K562 (cell line): ENCODE measurements around the gene OTOP3. TPM values are rescaled to one million over a fixed set of nuclear protein-coding genes. Genes with fewer than 3 reads are reported as not detected.

Source experiments
- ATAC-seq: fragments of 200-7000 bp; cut with Tn5 transposase; 3 replicates; pipeline ENCODE4 v1.9.1; 2020; ENCODE audit warnings: moderate library complexity
- BruUV-seq: library from RNA; stranded (reverse); fragments of 400-500 nt; replicated peaks from 2 replicates; lab custom pipeline; 2021; lab: Mats Ljungman, UMichigan
- CTCF ChIA-PET: fragments of 300-600 bp; formaldehyde crosslinking; extraction: SDS; loops from one replicate; lab custom pipeline; 2021; ENCODE audit warnings: low intra/inter-chr PET ratio; lab: Yijun Ruan, JAX
- POLR2A ChIA-PET: fragments of 300-600, 350-650 bp; sonication (Branson Sonifier 250); formaldehyde crosslinking; extraction: SDS; loops from one replicate; lab custom pipeline; 2021; ENCODE audit warnings: antibody characterized with exemption, inconsistent platforms; lab: Yijun Ruan, JAX
- DNase-seq, 4 experiments: peaks; one replicate each; pipeline versions ENCODE4 v3.0.0 to v3.0.0-alpha.2; 2011 to 2018; ENCODE audit warnings: low spot score in 3 of 4, mixed read lengths in 3 of 4; ENCODE audit errors: extremely low read depth in 1 of 4
- FAIRE-seq: peaks from 2 replicates; lab custom pipeline; 2011; peaks lifted over from hg19 to GRCh38; lab: Jason Lieb, UNC
- H2AFZ ChIP-seq: 2 replicates; pipeline ENCODE4 v1.6.0; 2011; ENCODE audit warnings: low read depth, low read length, control low read depth, inconsistent platforms
- H3K27ac ChIP-seq: fragments of 200-600 bp; 3 replicates; pipeline ENCODE4 v1.8.0; 2011; ENCODE audit warnings: low read depth, mild to moderate bottlenecking, control low read depth, inconsistent platforms, low read length, moderate library complexity, mixed read lengths; ENCODE audit errors: extremely low read depth
- H3K27me3 ChIP-seq, 2 experiments: fragments of 300-600 bp in 1 of 2; 2 replicates in 1 of 2; 3 replicates in 1 of 2; pipeline versions ENCODE4 v1.6.0 to v1.8.0; 2011; ENCODE audit warnings: inconsistent platforms in 2 of 2, low read length in 2 of 2, mild to moderate bottlenecking in 1 of 2, mixed read lengths in 1 of 2, moderate library complexity in 1 of 2; ENCODE audit not compliant: control insufficient read depth in 2 of 2, insufficient read depth in 2 of 2
- H3K36me3 ChIP-seq: fragments of 300-600 bp; 3 replicates; pipeline ENCODE4 v1.8.0; 2011; ENCODE audit warnings: mild to moderate bottlenecking, low read length, inconsistent platforms; ENCODE audit not compliant: control insufficient read depth, insufficient read depth
- H3K4me1 ChIP-seq, 2 experiments: fragments of 200-600 bp in 1 of 2; replicated peaks in 1 of 2; 2 replicates in 1 of 2; 3 replicates in 1 of 2; pipeline versions ENCODE4 v1.5.1 to v1.8.0; 2011; ENCODE audit warnings: inconsistent platforms in 2 of 2, low read length in 2 of 2, mild to moderate bottlenecking in 1 of 2, mixed read lengths in 1 of 2, moderate library complexity in 1 of 2; ENCODE audit not compliant: control insufficient read depth in 2 of 2, insufficient read depth in 2 of 2
- H3K4me2 ChIP-seq: 2 replicates; pipeline ENCODE4 v1.6.1; 2011; ENCODE audit warnings: low read length, control low read depth, inconsistent platforms, mixed read lengths; ENCODE audit not compliant: insufficient read depth
- H3K4me3 ChIP-seq: fragments of 200-600 bp; sonication (generic), shearing (Covaris generic); 2 replicates; pipeline ENCODE4 v1.5.1; 2016; ENCODE audit warnings: control low read depth, inconsistent platforms
- H3K79me2 ChIP-seq: fragments of 200-600 bp; 3 replicates; pipeline ENCODE4 v1.8.0; 2011; ENCODE audit warnings: low read length, inconsistent platforms; ENCODE audit not compliant: control insufficient read depth, insufficient read depth
- H3K9ac ChIP-seq, 2 experiments: 2 replicates each; pipeline versions ENCODE4 v1.6.0 to v1.6.1; 2011; ENCODE audit warnings: low read depth in 2 of 2, low read length in 2 of 2, control low read depth in 1 of 2, inconsistent platforms in 1 of 2, mild to moderate bottlenecking in 1 of 2, mixed read lengths in 1 of 2; ENCODE audit not compliant: insufficient read depth in 1 of 2
- H3K9me1 ChIP-seq: one replicate; pipeline ENCODE4 v1.6.0; 2011; ENCODE audit warnings: inconsistent platforms, mild to moderate bottlenecking, low read length, moderate library complexity; ENCODE audit not compliant: control insufficient read depth, insufficient read depth
- H3K9me3 ChIP-seq: replicated peaks from 2 replicates; pipeline ENCODE4 v1.5.1; 2011; ENCODE audit warnings: low read depth, low read length, inconsistent platforms; ENCODE audit not compliant: control insufficient read depth, insufficient read depth
- H4K20me1 ChIP-seq: replicated peaks from 2 replicates; pipeline ENCODE4 v1.6.1; 2011; ENCODE audit warnings: low read length, inconsistent platforms, mixed read lengths; ENCODE audit not compliant: control insufficient read depth, insufficient read depth
- BCOR ChIP-seq: fragments of 450-650 bp; IDR thresholded peaks from 2 replicates; pipeline ENCODE4 v1.6.1; 2016
- KDM1A ChIP-seq, 2 experiments: fragments of 450-650 bp; IDR thresholded peaks; 2 replicates each; pipeline ENCODE4 v1.6.1; 2016; ENCODE audit warnings: mild to moderate bottlenecking in 2 of 2
- MTA1 ChIP-seq: fragments of 450-650 bp; IDR thresholded peaks from 2 replicates; pipeline ENCODE4 v1.6.1; 2017; ENCODE audit warnings: borderline replicate concordance
- PTRF ChIP-seq: fragments of 450-650 bp; IDR thresholded peaks from 2 replicates; pipeline ENCODE4 v1.6.1; 2016; ENCODE audit warnings: mild to moderate bottlenecking, missing genetic modification characterization, missing compliant biosample characterization
- RBM25 ChIP-seq: fragments of 200-400 bp; formaldehyde crosslinking; IDR thresholded peaks from 2 replicates; pipeline ENCODE4 v1.6.1; 2018; ENCODE audit warnings: low read length, low read depth, moderate library complexity; ENCODE audit not compliant: severe bottlenecking
- SIN3B ChIP-seq: fragments of 450-650 bp; IDR thresholded peaks from 2 replicates; pipeline ENCODE4 v1.6.1; 2017; ENCODE audit warnings: low read depth, mild to moderate bottlenecking, moderate library complexity
- SRSF7 ChIP-seq: fragments of 200-400 bp; formaldehyde crosslinking; optimal IDR thresholded peaks from 2 replicates; pipeline ENCODE3; 2017; ENCODE audit warnings: mild to moderate bottlenecking, low read depth, low read length
- SRSF9 ChIP-seq: fragments of 200-400 bp; formaldehyde crosslinking; IDR thresholded peaks from 2 replicates; pipeline ENCODE4 v1.6.1; 2017; ENCODE audit warnings: low read depth, low read length, borderline replicate concordance
- THRA ChIP-seq: fragments of 450-650 bp; IDR thresholded peaks from 2 replicates; pipeline ENCODE4 v1.6.1; 2017; ENCODE audit warnings: mild to moderate bottlenecking, moderate library complexity
- ZKSCAN1 ChIP-seq: fragments of 150-350 bp; IDR thresholded peaks from 2 replicates; pipeline ENCODE4 v1.6.1; 2016; ENCODE audit warnings: low read depth, low read length
- ZNF282 ChIP-seq: sonication (generic); formaldehyde crosslinking; IDR thresholded peaks from 2 replicates; pipeline ENCODE4 v1.8.1; 2023; ENCODE audit warnings: missing genetic modification reagents
- ZNF717 ChIP-seq: fragments of 250-450 bp; sonication (Bioruptor Pico); IDR thresholded peaks from 2 replicates; pipeline ENCODE4 v1.5.0; 2021
- WGBS: fragments of 100-300 bp; shearing (Covaris generic); methylation state at CpG from one replicate; pipeline ENCODE4 v1.1.6; 2016; ENCODE audit warnings: low coverage, mixed read lengths; ENCODE audit not compliant: insufficient coverage; ENCODE audit errors: missing lambda C conversion rate; 5-methylcytosine and 5-hydroxymethylcytosine counted together
- in situ Hi-C: fragments of 300-500 bp; cut with MboI; formaldehyde crosslinking; loops from 4 replicates; pipeline ENCODE4 v1.15.0; 2018; ENCODE audit warnings: inconsistent platforms, mixed read lengths
- intact Hi-C: fragments of 100-400 bp; cut with micrococcal nuclease; formaldehyde crosslinking; loops from 2 replicates; pipeline ENCODE4 v1.14.2; 2022
- polyA plus RNA-seq, 8 experiments: library from polyadenylated mRNA; depleted of rRNA in 4 of 8; stranded (reverse) in 5 of 8; unstranded in 3 of 8; fragments of >200 nt; fragmentation: Nextera tagmentation in 2 of 8; fragmentation: Illumina TruSeq in 1 of 8; extraction: Ambion mirVana in 2 of 8; extraction: Trizol in 1 of 8; gene quantifications; 2 replicates each; pipeline versions ENCODE4 v1.2.1 to v1.2.3, GENCODE V29; 2011 to 2014; ENCODE audit warnings: inconsistent platforms in 1 of 8, missing spikeins in 1 of 8
- total RNA-seq, 7 experiments: library from RNA; depleted of rRNA in 6 of 7; stranded (reverse); fragments of >200 nt in 6 of 7; fragmentation: Illumina TruSeq in 2 of 7; extraction: Trizol in 2 of 7; gene quantifications; 2 replicates each; pipeline versions ENCODE4 v1.2.1 to v1.2.3, GENCODE V29; 2011 to 2021; ENCODE audit warnings: low replicate concordance in 1 of 7

OTOP3 gene
- total and polyA plus RNA-seq, 9 of the 15 experiments (the other 6 are each of a cell fraction or from before 2014, with no cell fraction given): not detected

GRCh38 chr17:74954665-74955421 is 19.1 kb downstream of the OTOP3 start:
- TF ChIP-seq PTRF (tag): no peak
- peak; percentile 29 for TF ChIP-seq RBM25
- BruUV-seq: no TSS peak
- Histone ChIP-seq H3K4me1 (peaks cover under 1 to 47% of the 10 kb centered on the region in 2 experiments; a peak in 4 of 5 replicates), H3K4me3 (no peak overlapping the region), H3K79me2 (no peaks in the 10 kb centered on the region), H3K9me3 (peaks cover 4% of the 10 kb centered on the region; the same call in 1 of the 2 replicates), H3K27me3 (peaks cover 3 to 21% of the 10 kb centered on the region in 2 experiments; a peak in 3 of 5 replicates), H3K4me2 (no peak overlapping the region), H3K27ac (no peak overlapping the region), H3K9me1 (no peaks in the 10 kb centered on the region), H4K20me1 (no peaks in the 10 kb centered on the region), H3K9ac (no peak overlapping the region), H2AFZ (no peak overlapping the region), H3K36me3 (no peaks in the 10 kb centered on the region)
- ATAC-seq (no peak), FAIRE-seq (no peak), DNase-seq (no peak)
- WGBS: 4% methylated on average over 12 of the region's 13 CpGs
- POLR2A ChIA-PET: interaction anchor here (0.5 to 0.6 kb wide), 2 partner anchors 30 to 1283 kb away, joined by 3 to 4 read pairs; no protein-coding TSS in a partner anchor
- in situ Hi-C loops: loop anchor here (5.0 kb wide), 3 partner anchors 33 to 213 kb away; partner anchors contain the start of genes OTOP2 and USH1G
- CTCF ChIA-PET: no interaction called here
- intact Hi-C loops: loop anchor here (5.0 kb wide), 1 partner anchor 88 kb away; no protein-coding TSS in a partner anchor

- 14% methylated on average over 4 of the region's 4 CpGs for WGBS
- CTCF ChIA-PET: interaction anchor here (0.7 kb wide), 1 partner anchor 37 kb away, joined by 3 read pairs; no protein-coding TSS in a partner anchor
- TF ChIP-seq SIN3B (no peak), RBM25 (peak; percentile 79), KDM1A (IDR thresholded peaks at IDR 0.05) (peak in 1 of 2 experiments; percentile 36; a peak in 2 of 4 replicates), SRSF7 (no peak), MTA1 (no peak), ZNF717 (CRISPR knock-in tag) (no peak), BCOR (peak; percentile 36; the same call in 1 of the 2 replicates), ZKSCAN1 (peak; percentile 65), SRSF9 (no peak), ZNF282 (no peak), THRA (no peak)
- TF ChIP-seq, all 486 proteins: peak for 4
- no peak overlapping the region for H2AFZ ChIP-seq
- no peak overlapping the region for H3K4me3 ChIP-seq
- peak overlapping the region in 1 of 2 experiments; percentile 37; a peak in 1 of 4 replicates for H3K9ac ChIP-seq
- H3K79me2 ChIP-seq: no peaks in the 10 kb centered on the region
- H3K4me2 ChIP-seq: no peak overlapping the region
- H3K9me1 ChIP-seq: no peaks in the 10 kb centered on the region
- peaks cover 4% of the 10 kb centered on the region; the same call in 1 of the 2 replicates for H3K9me3 ChIP-seq
- H3K27ac ChIP-seq: no peak overlapping the region
- peaks cover 10 to 55% of the 10 kb centered on the region in 2 experiments; a peak in 4 of 5 replicates for H3K4me1 ChIP-seq
- H4K20me1 ChIP-seq: no peaks in the 10 kb centered on the region
- intact Hi-C loops (loop anchor here (5.0 kb wide), 1 partner anchor 89 kb away; no protein-coding TSS in a partner anchor), in situ Hi-C loops (loop anchor here (5.0 kb wide), 3 partner anchors 34 to 214 kb away; partner anchors contain the start of genes OTOP2 and USH1G)
- ATAC-seq (no peak), FAIRE-seq (no peak), DNase-seq (no peak)
- POLR2A ChIA-PET: interaction anchor here (0.6 kb wide), 1 partner anchor 250 kb away, joined by 3 read pairs; the partner anchor contains the start of gene NUP85
- no TSS peak for BruUV-seq
- peaks cover 3 to 8% of the 10 kb centered on the region in 2 experiments; a peak in 3 of 5 replicates for H3K27me3 ChIP-seq
- no peaks in the 10 kb centered on the region for H3K36me3 ChIP-seq
Observed at GRCh38 chr17:74956093-74956492, 20.4 kb downstream of the OTOP3 start.
